Stimulated activated naive B cell treated with anti-CD40 and anti-IgM and Interleukin-4, amounts not matched to agents 10 μg/mL and 1 μg/mL and 100 μg/mL, for 72 hours (primary cell): ENCODE results near the gene AURKA.

Experiments
- ATAC-seq, 2 donors: fragments of 150-1000 bp; cut with Tn5 transposase; replicated peaks; 2 replicates each; pipeline ENCODE4 v1.10.0; 2021; ENCODE audit warnings: moderate library complexity in 1 of 2
- DNase-seq: peaks from one replicate; pipeline ENCODE4 v3.0.0; 2021
- H3K27ac Mint-ChIP-seq: one replicate; pipeline ENCODE4 v1.8.0; 2022; ENCODE audit warnings: mild to moderate bottlenecking, mixed read lengths
- H3K27me3 Mint-ChIP-seq, 2 donors: one replicate each; pipeline ENCODE4 v1.8.0; 2022; ENCODE audit warnings: mixed read lengths in 2 of 2
- H3K36me3 Mint-ChIP-seq, 2 donors: one replicate each; pipeline ENCODE4 v1.8.0; 2022; ENCODE audit warnings: mixed read lengths in 2 of 2, mild to moderate bottlenecking in 1 of 2
- H3K4me1 Mint-ChIP-seq, 2 donors: one replicate each; pipeline ENCODE4 v1.8.0; 2022; ENCODE audit warnings: mixed read lengths in 2 of 2, mild to moderate bottlenecking in 1 of 2
- H3K4me3 Mint-ChIP-seq, 2 donors: one replicate each; pipeline ENCODE4 v1.8.0; 2022; ENCODE audit warnings: mild to moderate bottlenecking in 2 of 2, mixed read lengths in 2 of 2, moderate library complexity in 1 of 2
- H3K9me3 Mint-ChIP-seq, 2 donors: one replicate each; pipeline ENCODE4 v1.8.0; 2022; ENCODE audit warnings: mixed read lengths in 2 of 2, mild to moderate bottlenecking in 1 of 2

AURKA gene

DNA sequence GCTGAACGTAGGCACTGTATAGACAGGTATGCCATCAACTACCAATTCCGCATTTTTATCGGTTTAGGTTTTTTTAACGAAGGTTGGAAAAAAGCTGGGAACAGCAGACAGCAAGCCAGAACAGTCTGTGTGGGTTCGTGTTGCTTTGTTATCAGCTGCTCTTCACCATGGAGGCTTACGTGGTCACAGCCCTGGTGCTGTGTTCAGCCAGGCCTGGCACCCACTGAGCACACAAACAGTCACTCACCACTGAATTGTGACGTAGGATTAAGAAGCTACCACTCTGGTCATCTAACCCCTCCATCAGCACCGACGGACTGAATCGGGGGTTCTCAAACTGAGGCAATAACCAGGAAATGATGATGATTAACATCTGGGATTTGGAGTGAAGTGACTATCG, 20.0 kb downstream of the AURKA start:
- ATAC-seq (no peak), DNase-seq (no peak)
- Mint-ChIP-seq H3K36me3 (peaks cover 16 to 25% of the 10 kb centered on the region in 2 donors), H3K4me1 (peaks cover 0 to 1% of the 10 kb centered on the region in 2 donors), H3K4me3 (no peak overlapping the region), H3K27ac (no peak overlapping the region), H3K27me3 (no peaks in the 10 kb centered on the region), H3K9me3 (no peaks in the 10 kb centered on the region)

DNA sequence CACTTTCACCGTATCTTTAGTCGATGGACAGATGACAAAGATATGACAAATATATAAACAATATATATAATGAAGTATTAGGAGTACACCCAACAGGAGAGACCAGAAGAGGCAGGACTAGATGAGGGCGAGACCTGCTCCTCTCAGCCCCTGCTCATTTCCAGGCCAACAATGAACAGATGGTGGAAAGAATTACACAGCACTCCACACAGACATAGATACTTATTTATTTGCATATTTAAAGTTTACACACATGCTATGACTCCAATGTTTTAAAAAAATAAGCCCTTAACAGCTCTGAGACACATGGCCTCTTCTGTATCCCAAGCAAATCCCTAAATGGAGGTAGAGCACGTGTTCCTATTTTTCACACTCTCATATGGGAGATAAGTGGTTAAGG, 22.8 kb downstream of the AURKA start:
- no peak overlapping the region for H3K27ac Mint-ChIP-seq
- no peak overlapping the region for H3K4me3 Mint-ChIP-seq
- no peaks in the 10 kb centered on the region for H3K27me3 Mint-ChIP-seq
- no peaks in the 10 kb centered on the region for H3K9me3 Mint-ChIP-seq
- H3K4me1 Mint-ChIP-seq, result no peaks in the 10 kb centered on the region
- peaks cover 12 to 23% of the 10 kb centered on the region in 2 donors for H3K36me3 Mint-ChIP-seq
- DNase-seq, result no peak
- ATAC-seq, result no peak

DNA sequence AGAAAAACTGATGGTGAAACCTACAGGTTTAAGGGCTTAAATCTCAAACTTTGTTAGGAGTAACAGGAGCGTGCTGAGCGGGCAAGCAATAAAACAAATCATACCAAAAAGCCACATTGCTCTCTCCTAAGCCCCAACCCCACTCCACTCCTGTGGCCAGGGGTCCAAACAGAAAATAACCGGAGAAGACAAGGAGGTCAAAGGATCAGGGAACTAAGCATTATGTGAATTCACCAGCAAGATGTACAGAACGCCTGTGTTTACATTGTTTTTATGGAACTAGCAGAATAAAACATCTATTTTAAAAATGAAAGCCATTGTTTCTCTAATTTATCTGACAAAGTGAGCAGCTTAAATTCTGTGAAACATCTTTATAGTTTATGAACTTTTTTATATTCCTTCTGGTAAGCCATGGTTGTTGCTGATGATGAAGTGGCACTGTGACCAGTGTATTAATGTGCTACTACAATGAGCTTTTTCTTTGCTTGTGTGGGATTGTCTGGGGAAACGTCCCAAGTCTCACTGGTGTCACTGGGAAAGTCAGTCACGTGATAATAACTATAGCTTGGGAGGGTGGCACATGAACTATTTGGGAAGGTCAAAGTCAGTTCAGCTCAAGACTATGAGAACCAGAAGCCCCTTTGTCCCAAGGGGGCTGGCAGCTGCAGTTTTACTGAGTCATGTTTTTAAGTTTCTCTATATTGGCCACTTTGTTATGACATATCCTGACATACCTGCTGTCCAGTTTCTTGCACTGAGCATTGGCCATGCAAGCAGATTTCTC, 23.5 kb downstream of the AURKA start:
- H3K36me3 Mint-ChIP-seq, result peaks cover 12 to 21% of the 10 kb centered on the region in 2 donors
- H3K4me3 Mint-ChIP-seq, result no peak overlapping the region
- DNase-seq, result no peak
- H3K9me3 Mint-ChIP-seq, result no peaks in the 10 kb centered on the region
- H3K4me1 Mint-ChIP-seq, result no peaks in the 10 kb centered on the region
- H3K27me3 Mint-ChIP-seq, result no peaks in the 10 kb centered on the region
- no peak for ATAC-seq
- H3K27ac Mint-ChIP-seq, result no peak overlapping the region

DNA sequence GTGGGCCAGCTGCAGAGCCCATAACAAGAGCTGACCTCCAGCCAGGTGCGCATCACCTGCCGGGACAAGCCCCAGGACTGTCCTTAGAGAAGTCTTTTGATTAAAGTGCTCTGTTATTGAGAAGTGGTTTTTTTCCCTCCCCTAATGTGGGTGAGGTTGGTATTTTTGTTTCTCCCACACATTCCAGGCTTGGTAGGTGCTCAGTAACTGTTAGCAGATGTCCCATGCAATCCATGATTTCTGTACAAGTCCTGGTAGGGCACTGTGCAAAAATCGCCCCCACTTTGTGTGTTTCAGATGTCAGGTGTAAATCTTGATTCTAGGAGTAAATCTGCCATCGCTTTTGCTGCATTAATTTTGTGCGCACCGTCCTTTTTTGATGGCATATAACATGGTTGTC, 28.5 kb downstream of the AURKA start:
- H3K27me3 Mint-ChIP-seq, result peaks cover 0 to 5% of the 10 kb centered on the region in 2 donors
- no peak overlapping the region for H3K27ac Mint-ChIP-seq
- DNase-seq (no peak), ATAC-seq (no peak)
- H3K36me3 Mint-ChIP-seq, result peaks cover 3% of the 10 kb centered on the region in 2 donors
- H3K4me1 Mint-ChIP-seq, result peaks cover 9 to 13% of the 10 kb centered on the region in 2 donors
- no peak overlapping the region for H3K4me3 Mint-ChIP-seq
- H3K9me3 Mint-ChIP-seq, result no peaks in the 10 kb centered on the region

DNA sequence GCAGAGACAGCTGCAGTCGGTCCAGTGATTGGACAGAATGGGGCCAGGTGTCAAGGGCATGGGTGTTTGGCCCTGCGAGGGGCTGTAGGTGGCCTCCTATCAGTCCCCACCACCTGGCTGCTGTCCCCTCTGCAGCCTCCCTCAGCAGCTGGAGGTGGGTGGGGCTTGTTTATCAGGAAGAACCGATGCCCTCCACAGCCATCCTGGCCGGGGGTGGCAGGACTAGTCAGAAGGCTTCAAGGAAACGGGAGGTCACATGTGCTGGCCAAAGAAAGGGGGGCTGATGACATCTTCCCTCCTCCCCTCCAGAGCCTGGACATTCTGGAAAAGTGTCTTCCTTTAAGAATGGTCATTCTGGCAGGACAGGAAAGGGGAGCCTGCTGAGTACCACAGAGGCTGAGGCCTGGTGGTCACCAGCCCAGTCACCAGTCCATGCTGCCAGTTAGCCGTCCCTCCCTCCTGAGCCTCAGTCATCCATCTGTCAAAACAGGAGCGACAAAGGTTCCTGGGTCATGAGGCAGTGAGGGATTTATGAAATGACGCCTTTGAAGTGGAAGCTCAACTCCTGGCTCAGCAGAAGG, 29.1 kb downstream of the AURKA start:
- DNase-seq (no peak), ATAC-seq (no peak)
- no peak overlapping the region for H3K27ac Mint-ChIP-seq
- H3K27me3 Mint-ChIP-seq, result peaks cover 0 to 5% of the 10 kb centered on the region in 2 donors
- H3K4me3 Mint-ChIP-seq, result no peak overlapping the region
- H3K4me1 Mint-ChIP-seq, result peaks cover 9 to 13% of the 10 kb centered on the region in 2 donors
- no peaks in the 10 kb centered on the region for H3K9me3 Mint-ChIP-seq
- peaks cover 0 to 3% of the 10 kb centered on the region in 2 donors for H3K36me3 Mint-ChIP-seq

DNA sequence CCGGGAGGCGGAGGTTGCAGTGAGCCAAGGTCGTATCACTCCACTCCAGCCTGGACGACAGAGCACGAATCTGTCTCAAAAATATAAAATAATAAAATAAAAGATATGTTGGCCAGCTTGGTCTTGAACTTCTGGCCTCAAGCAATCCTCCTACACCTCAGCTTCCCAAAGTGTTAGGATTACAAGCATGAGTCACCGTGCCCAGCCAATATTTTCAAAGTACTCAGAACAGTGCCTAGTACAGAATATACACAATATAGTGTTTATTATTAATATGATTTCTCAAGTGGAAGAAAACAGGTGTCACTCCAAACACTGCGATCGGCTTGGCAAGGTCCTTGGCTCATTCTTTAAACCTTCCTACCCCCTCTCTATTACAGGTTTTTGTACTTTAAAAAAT, 30.1 kb downstream of the AURKA start:
- peaks cover 0 to 5% of the 10 kb centered on the region in 2 donors for H3K27me3 Mint-ChIP-seq
- no peak overlapping the region for H3K4me3 Mint-ChIP-seq
- H3K27ac Mint-ChIP-seq, result no peak overlapping the region
- ATAC-seq (no peak), DNase-seq (no peak)
- peaks cover 0 to 3% of the 10 kb centered on the region in 2 donors for H3K36me3 Mint-ChIP-seq
- no peaks in the 10 kb centered on the region for H3K9me3 Mint-ChIP-seq
- peaks cover 9 to 13% of the 10 kb centered on the region in 2 donors for H3K4me1 Mint-ChIP-seq

DNA sequence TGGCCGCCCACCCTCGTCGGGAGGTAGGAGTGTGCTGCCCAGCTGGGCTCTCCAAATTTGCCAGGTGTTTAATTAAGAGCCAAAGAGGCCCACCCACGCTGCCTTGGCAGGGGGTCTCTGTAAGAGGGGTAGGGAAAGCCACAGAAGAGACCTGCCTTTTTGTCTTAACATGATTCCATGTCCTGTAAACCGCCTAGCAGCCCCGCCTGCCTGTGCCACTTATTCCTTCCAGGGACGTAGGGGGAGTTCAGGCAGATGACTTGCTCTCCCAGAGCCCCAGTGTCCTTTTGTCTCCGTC, 31.2 kb downstream of the AURKA start:
- H3K4me1 Mint-ChIP-seq, result peaks cover 9 to 13% of the 10 kb centered on the region in 2 donors
- no peaks in the 10 kb centered on the region for H3K9me3 Mint-ChIP-seq
- DNase-seq (no peak), ATAC-seq (no peak)
- H3K36me3 Mint-ChIP-seq, result peaks cover 0 to 3% of the 10 kb centered on the region in 2 donors
- H3K4me3 Mint-ChIP-seq, result no peak overlapping the region
- H3K27ac Mint-ChIP-seq, result no peak overlapping the region
- peaks cover 0 to 5% of the 10 kb centered on the region in 2 donors for H3K27me3 Mint-ChIP-seq

DNA sequence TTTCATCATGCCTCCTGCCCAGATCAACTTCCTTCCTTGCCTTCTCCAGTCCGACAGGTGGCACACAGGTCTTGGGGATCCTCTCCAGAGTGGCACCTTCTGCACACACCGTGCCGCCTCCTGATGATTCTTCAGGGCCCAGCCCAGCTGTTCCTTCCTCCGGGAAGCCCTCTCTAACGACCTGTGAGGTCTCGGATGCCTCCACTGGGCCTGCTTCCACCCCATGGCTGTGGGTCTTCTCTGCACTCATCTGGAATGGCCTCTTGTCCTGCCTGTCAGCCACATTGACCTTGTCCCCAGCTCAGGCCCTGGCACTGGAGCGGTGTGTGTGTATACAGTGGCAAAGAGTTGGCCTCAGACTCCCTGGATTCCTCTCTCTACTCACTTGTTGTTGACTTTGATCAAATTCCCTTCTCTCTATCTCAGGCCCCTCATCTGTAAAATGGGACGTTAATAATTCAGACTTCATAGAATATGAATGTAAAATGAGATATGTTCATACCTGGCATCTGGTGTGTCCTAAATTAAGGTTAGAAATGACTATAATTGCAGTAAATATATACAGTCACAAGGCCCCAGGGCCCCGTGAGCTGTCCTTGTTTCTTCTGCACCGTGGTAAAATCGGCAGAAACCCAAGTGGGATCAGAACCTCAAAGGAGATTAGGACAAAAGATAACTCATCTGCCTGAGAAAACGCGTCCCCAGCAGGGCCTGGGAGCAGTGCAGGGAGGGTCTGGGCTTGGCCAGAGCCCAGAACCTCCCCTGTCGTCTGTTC, 31.7 kb downstream of the AURKA start:
- DNase-seq, result no peak
- no peaks in the 10 kb centered on the region for H3K9me3 Mint-ChIP-seq
- no peak for ATAC-seq
- peaks cover 9 to 13% of the 10 kb centered on the region in 2 donors for H3K4me1 Mint-ChIP-seq
- peak overlapping the region; percentile 86 for H3K27ac Mint-ChIP-seq
- H3K4me3 Mint-ChIP-seq, result peak overlapping the region; percentile 71 to 85
- H3K36me3 Mint-ChIP-seq, result peaks cover 0 to under 1% of the 10 kb centered on the region in 2 donors
- peaks cover 0 to 5% of the 10 kb centered on the region in 2 donors for H3K27me3 Mint-ChIP-seq

DNA sequence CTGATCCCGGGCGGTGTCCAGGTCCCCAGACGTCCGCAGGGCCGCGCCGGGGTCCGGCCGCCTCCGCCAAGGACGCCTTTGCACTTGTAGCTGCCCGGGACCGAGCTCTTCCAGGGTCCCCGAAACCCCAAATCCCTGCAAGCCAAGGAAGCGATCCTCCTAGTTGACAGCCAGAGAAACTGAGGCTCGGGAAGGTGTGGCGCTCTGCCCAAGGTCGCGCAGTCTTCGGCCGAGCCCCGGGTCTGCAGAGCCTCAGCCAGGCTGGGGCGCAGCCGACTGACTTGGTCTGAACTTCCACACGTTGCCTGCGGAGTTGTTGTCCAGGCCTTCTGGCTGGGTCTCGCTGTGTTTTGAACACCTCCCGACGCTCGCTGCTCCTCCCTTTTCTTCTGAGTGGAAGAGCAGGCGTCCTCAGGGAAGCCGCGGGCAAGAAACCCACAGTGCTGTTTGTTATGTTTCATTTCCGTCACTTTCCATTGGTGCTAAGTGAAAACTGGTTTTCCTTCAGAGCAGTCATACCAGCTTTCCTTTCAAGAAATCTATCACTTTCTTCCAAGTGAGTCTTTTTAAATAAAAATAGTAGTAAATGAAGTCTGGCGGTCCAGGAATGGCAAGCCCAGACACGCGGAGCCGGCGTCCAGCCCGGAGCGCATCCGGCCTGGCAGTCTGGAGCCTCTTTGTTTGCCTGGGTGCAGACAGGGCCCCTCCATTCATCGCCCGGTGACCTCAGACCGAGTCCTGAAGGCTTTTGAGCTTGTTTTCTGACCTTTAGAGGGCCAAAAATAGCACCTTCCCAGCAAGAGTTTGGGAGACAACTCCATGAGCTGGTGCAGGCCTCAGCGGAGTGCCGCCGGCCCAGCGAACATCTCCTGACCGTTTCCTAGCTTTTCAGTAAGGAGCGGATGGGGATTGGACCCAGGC, 32.5 kb downstream of the AURKA start:
- no peak for DNase-seq
- Mint-ChIP-seq H3K27ac (peak overlapping the region; percentile 25), H3K9me3 (no peaks in the 10 kb centered on the region), H3K36me3 (no peaks in the 10 kb centered on the region), H3K27me3 (peaks cover 0 to 5% of the 10 kb centered on the region in 2 donors), H3K4me1 (peaks cover 9 to 13% of the 10 kb centered on the region in 2 donors), H3K4me3 (peak overlapping the region; percentile 87 to 89)
- peak; percentile 50 to 52 for ATAC-seq

DNA sequence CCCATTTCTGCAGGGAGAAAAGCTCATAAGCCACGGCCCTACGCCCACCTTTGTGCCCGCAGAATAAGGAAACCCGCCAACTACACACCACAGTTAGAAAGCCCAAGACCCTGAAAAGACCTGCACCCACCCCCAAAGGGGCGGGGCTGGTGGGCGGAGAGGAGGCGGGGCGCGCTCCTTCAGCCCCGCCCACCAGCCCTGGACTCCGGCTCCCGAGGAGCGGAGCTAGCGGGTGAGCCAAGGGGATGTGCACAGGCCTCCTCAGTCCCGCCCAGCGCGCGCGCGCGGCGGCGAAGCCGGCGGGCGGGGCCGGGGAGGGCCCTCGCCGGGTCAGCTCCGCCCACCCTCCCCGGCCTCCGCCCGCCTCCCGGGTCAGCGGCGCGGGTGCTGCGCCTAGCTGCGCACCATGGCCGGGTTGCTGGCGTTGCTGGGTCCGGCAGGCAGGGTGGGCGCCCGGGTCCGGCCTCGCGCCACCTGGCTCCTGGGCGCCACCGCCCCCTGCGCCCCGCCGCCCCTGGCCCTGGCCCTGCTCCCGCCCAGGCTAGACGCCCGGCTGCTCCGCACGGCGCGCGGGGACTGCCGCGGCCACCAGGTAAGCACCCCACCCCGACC, 33.3 kb downstream of the AURKA start, which contains the start of gene FAM210B:
FAM210B (plus strand) TSS at position 375 of the 612 bp plus-strand sequence; CDS start at position 407, 32 bp downstream.
- H3K27me3 Mint-ChIP-seq, result peaks cover 0 to 5% of the 10 kb centered on the region in 2 donors
- H3K36me3 Mint-ChIP-seq, result no peaks in the 10 kb centered on the region
- DNase-seq (peak; percentile 70), ATAC-seq (peak; percentile 98)
- H3K4me1 Mint-ChIP-seq, result peaks cover 9 to 13% of the 10 kb centered on the region in 2 donors
- peak within 1 kb of the TSS; percentile 25 for H3K27ac Mint-ChIP-seq
- H3K9me3 Mint-ChIP-seq, result no peaks in the 10 kb centered on the region
- peak within 1 kb of the TSS; percentile 87 to 89 for H3K4me3 Mint-ChIP-seq

DNA sequence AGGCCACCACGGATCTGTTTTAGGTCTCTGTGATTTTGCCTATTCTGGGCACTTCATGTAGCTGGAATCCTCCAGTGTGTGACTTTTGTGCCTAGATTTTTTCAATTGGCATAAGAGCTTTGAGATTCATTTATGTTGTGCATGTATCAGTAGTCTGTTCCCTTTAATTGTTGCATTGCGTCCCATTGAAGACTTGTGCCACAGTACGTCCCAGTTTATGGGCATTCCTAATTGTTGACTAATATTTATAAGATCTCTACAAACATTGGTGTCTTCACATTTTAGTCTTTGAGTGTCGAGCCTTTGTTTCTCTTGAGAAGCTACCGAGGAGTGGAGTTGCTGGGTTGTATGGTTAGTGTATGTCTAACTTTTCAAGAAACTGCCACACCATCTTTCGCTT, 33.9 kb downstream of the AURKA start:
- ATAC-seq (no peak), DNase-seq (no peak)
- Mint-ChIP-seq H3K27me3 (peaks cover 0 to 5% of the 10 kb centered on the region in 2 donors), H3K4me3 (peak overlapping the region in 1 of 2 donors; percentile 70), H3K9me3 (no peaks in the 10 kb centered on the region), H3K36me3 (no peaks in the 10 kb centered on the region), H3K27ac (no peak overlapping the region), H3K4me1 (peaks cover 9 to 13% of the 10 kb centered on the region in 2 donors)

DNA sequence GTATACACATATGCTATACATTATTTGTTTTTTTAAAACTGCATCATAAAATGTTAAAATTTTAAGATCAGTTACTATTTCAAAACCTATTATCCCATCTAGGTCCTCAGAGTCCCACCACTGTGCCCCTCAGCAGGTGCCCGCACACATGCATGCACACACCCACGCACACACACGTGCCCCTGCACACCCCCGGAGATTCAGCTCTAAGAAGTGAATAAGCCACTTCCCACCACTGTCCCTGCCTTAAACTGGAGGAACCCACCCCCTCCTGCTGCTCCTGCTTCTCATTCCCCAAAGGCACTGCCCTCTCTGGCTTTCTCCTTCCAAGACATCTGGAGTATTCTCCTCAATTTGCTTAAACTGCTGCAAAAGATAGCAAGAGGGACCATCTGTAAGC, 38.7 kb downstream of the AURKA start:
- Mint-ChIP-seq H3K4me3 (no peak overlapping the region), H3K27me3 (peaks cover 23 to 24% of the 10 kb centered on the region in 2 donors), H3K9me3 (no peaks in the 10 kb centered on the region), H3K27ac (no peak overlapping the region), H3K36me3 (no peaks in the 10 kb centered on the region), H3K4me1 (no peaks in the 10 kb centered on the region)
- DNase-seq, result no peak
- ATAC-seq, result no peak

DNA sequence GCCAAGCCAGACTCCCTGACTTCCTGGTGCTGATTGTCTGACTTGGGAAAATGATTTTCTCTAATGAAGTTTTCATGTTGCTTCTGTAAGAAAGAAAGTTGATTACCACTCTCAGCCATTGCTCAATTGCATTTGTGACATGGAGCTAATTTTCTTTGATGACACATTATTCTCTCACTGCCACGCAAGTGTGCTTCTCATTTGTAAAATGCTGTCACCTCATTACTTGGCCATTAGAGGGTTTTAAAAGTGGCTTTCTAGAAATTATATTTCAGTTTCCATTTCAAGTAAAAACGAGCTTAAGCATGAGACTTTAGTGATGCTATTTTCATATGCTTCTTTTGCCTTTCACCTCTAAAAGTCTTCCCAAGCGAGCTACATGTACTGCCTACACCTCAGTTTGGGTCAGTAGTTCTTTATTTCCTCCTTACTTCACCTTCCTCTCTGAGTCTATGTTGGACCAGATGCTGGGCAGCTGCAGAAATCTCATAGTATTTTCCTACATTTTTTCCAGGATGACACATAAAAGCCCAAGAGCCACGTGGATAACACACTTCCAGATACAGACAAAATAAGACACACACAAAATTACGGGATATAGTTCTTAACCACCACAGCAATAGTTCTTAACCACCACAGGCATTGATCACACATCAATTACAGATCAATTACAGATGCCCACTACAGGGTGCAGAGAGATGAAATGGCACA, 39.5 kb downstream of the AURKA start:
- Mint-ChIP-seq H3K4me1 (no peaks in the 10 kb centered on the region), H3K4me3 (no peak overlapping the region), H3K27me3 (peaks cover 32 to 33% of the 10 kb centered on the region in 2 donors), H3K27ac (no peak overlapping the region), H3K36me3 (no peaks in the 10 kb centered on the region), H3K9me3 (no peaks in the 10 kb centered on the region)
- no peak for ATAC-seq
- DNase-seq, result no peak
